Stimulated activated CD8-positive, alpha-beta memory T cell treated with anti-CD3 and anti-CD28 coated beads, Interleukin-7, amount 100 ng/mL, for 24 hours (primary cell): ENCODE measurements around the gene PRICKLE3.

Experiments
- DNase-seq: peaks from one replicate; pipeline ENCODE4 v3.0.0-alpha.2; 2020; ENCODE audit warnings: low read depth

PRICKLE3 gene, protein sequence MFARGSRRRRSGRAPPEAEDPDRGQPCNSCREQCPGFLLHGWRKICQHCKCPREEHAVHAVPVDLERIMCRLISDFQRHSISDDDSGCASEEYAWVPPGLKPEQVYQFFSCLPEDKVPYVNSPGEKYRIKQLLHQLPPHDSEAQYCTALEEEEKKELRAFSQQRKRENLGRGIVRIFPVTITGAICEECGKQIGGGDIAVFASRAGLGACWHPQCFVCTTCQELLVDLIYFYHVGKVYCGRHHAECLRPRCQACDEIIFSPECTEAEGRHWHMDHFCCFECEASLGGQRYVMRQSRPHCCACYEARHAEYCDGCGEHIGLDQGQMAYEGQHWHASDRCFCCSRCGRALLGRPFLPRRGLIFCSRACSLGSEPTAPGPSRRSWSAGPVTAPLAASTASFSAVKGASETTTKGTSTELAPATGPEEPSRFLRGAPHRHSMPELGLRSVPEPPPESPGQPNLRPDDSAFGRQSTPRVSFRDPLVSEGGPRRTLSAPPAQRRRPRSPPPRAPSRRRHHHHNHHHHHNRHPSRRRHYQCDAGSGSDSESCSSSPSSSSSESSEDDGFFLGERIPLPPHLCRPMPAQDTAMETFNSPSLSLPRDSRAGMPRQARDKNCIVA

DNA sequence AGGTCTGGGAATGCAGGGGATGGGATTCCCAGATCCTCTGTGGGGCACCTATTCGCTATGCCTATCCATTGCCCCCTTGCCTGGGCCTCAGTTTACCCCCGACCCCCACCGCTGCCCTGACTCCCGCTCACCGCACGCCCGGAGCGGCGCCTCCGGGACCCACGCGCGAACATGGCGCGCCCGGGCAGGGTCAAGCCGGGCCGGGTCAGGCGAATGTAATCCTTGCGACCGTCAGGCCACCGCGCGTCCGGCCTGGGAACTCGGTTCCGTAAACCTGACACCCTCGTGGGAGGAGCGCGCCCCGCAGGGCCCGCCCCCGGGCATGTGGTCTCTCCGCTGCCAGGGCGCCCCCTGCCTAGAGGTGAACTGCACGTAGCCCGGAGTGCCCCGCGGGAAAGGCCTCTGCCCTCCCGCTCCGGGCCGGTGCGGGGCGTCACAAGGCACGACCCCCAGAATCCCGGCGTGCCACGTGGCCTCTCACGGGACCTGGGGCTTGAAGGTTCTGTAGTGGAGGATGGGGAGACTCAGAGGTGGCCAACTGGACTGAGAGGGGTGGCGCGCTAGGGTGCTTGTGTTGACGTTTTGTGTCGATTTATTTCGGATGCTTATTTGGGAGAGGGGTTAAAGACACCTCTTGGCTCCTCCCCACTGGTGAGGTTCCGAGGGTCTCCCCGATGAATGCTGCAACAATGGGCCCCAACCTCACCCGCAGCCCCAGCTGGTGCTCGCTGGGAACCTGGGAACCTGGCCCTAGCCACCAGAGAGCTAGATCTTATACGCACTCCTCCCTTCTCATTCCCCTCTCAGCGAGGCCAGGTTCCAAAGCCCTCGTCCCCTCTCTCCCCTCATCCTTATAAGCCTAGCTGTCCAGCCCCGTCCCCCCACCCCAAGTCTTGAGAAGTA lies at the start of gene PRICKLE3:
TSS of gene PRICKLE3 (minus strand) at position 249 of the 903 bp plus-strand sequence. CDS start at position 173, 76 bp downstream.
- DNase-seq = peak; percentile 40

GRCh38 chrX:49233887-49234555 lies 47.8 kb upstream of the PRICKLE3 start:
- DNase-seq = no peak

DNA sequence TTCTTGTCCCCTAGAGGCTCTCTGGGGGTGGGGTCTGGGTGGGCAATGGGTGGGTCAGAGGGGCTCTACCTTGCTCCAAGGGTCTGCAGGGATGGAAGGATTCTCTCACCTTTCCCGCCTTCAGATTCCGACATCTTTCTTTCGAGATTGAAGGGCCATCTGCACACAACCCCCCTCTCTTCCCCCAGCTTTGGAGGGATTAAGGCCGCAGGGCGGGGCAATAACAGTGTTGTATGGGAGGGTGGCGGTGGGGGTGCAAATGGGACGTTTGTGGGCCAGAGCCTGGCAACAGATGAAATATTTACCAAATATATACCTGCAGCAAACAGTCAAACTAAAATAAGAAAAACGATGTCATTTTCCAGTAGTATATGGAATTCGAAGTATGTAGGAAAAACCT lies 47.0 kb upstream of the PRICKLE3 start, which contains the start of gene CACNA1F:
TSS of gene CACNA1F (minus strand) at position 165 of the 400 bp plus-strand sequence. CDS start at position 134, 31 bp downstream.
- DNase-seq = no peak

DNA sequence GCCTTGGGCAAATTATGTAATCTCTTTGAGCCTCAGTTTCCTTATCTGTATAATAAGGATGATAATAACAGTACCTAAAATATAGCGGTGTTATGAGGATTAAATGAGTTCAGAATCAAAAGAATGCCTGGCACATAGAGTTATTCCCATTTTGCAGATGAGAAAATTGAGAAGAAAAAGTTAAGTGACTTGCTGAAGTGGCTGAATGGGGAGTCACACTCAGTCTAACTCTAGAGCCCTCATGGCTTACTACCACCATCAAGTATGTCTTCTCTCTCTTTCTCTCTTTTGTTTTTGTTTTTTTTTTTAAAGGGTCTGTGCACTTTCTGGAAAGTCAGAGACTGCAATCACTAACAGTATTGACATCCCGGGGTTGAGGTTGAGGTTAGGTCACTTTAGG lies 46.4 kb upstream of the PRICKLE3 start:
- no peak for DNase-seq

- DNase-seq = no peak
Measured at GRCh38 chrX:49231333-49232000, 45.3 kb upstream of the PRICKLE3 start.

GRCh38 chrX:49230500-49231232 lies 44.5 kb upstream of the PRICKLE3 start:
- peak; percentile 20 for DNase-seq

- DNase-seq = no peak
Measured at GRCh38 chrX:49228185-49228584, 42.0 kb upstream of the PRICKLE3 start.

DNA sequence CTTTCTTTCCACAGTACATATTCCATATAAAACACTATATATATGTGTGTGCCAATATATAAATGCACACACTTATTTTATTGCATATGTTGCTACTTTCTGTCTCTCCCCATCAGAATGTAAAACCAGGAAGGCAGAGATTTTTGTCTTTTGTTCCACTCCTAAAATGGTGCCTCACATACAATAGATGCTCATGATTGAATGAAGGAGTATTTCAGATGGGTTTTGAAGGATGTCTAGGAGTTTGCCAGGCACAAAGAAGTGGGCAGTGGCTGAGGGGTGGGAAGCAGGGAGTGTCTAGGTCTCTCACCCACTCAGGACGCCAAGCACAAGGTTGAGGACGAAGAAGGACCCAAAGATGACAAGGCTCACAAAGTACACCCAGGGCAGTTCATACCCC lies 41.6 kb upstream of the PRICKLE3 start:
- DNase-seq = no peak

- DNase-seq = no peak
Measured at GRCh38 chrX:49226946-49227345, 40.8 kb upstream of the PRICKLE3 start.

DNA sequence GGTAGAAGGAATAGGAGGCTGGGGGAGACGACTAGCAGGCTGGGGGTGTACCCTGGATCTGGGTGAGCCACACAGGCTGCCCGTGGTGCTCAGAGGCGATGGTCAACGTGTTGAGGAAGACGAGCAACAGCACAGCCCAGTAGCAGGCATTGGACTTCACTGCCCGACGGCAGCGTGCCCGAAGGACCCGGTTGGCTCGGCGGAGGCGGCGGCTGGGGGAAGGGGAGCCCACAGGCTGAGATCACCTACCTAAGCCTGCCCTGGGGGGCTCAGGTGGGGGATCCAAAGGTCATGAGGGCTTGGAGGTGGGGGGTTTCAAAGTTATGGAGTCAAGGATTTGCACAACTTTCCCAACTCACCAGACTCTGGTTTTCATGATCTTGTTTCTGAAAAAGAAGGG lies 39.7 kb upstream of the PRICKLE3 start:
- no peak for DNase-seq

GRCh38 chrX:49221868-49222267 lies 35.7 kb upstream of the PRICKLE3 start:
- DNase-seq = no peak

- DNase-seq = no peak
Measured at GRCh38 chrX:49220100-49220499, 33.9 kb upstream of the PRICKLE3 start.

DNA sequence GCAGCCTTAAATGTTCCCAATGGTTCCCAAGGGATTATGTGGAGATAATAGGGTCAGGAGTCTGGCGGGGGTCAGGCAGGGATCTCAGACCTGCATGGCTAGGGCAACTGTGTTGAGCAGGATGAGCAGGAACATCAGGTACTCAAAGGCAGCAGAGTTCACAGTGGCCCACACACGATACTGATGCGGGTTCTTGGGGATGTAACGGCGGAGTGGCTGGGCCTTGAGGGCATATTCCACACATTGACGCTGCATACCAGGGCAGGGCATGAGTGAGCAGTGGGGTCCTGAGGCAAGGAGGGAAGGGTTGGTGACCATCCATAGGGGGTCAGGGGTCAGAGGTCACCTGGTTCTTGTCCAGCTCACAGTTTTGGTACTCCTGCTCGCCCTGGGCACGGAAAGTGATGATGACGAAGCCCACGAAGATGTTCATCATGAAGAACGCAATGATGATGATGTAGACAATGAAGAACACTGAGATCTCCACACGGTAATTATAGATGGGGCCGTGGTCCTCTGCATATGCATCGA lies 28.9 kb upstream of the PRICKLE3 start:
- no peak for DNase-seq

- no peak for DNase-seq
Measured at GRCh38 chrX:49214416-49214815, 28.2 kb upstream of the PRICKLE3 start.

GRCh38 chrX:49212861-49213260 lies 26.7 kb upstream of the PRICKLE3 start:
- no peak for DNase-seq

- no peak for DNase-seq
Measured at GRCh38 chrX:49212209-49212608, 26.0 kb upstream of the PRICKLE3 start.

DNA sequence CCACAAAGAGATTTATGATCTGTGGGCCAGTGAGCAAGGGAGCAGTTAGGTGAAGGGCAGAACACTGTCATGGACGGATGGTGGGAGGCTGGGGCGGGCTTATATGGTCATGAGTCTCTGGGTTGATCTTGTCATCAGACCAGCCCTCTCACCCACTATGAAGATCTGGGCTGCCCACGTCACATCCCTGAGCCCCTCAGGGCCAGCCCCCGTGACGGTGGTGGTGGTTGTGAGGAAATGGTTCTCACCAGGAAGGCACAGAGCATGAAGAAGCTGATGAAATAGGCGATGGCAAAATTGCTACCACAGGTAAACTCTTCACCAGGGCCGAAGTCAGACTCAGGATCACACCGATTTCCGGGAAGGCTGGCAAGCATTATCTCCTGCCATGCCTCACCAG lies 24.9 kb upstream of the PRICKLE3 start:
- DNase-seq = no peak

- no peak for DNase-seq
Measured at GRCh38 chrX:49210406-49210805, 24.2 kb upstream of the PRICKLE3 start.

GRCh38 chrX:49209434-49210251 lies 23.5 kb upstream of the PRICKLE3 start:
- no peak for DNase-seq
